GM12878 (cell line): ENCODE measurements around the gene ARX. TPM values are rescaled to one million over a fixed set of nuclear protein-coding genes. Genes with fewer than 3 reads are reported as not detected.

Experiments used
- ATAC-seq: fragments of 200-7000 bp; cut with Tn5 transposase; 3 replicates; pipeline ENCODE4 v1.9.1; 2020; ENCODE audit warnings: mild to moderate bottlenecking, moderate library complexity
- BruUV-seq: library from RNA; stranded (reverse); fragments of 400-500 nt; replicated peaks from 2 replicates; lab custom pipeline; 2021; lab: Mats Ljungman, UMichigan
- CTCF ChIA-PET: fragments of 300-600 bp; sonication (Branson Sonifier 250); formaldehyde crosslinking; extraction: SDS; loops from one replicate; lab custom pipeline; 2021; ENCODE audit warnings: inconsistent platforms; lab: Yijun Ruan, JAX
- POLR2A ChIA-PET: fragments of 350-600 bp; formaldehyde crosslinking; extraction: SDS; loops from one replicate; lab custom pipeline; 2021; ENCODE audit warnings: inconsistent platforms; lab: Charles Lee
- RAD21 ChIA-PET: fragments of 300-600 bp; sonication (Branson Sonifier 250); formaldehyde crosslinking; loops from one replicate; lab custom pipeline; 2023; ENCODE audit warnings: antibody characterized with exemption; ENCODE audit not compliant: unreplicated experiment; lab: Charles Lee
- SMC1A ChIA-PET: fragments of 300-600 bp; sonication (Branson Sonifier 250); formaldehyde crosslinking; loops from one replicate; lab custom pipeline; 2023; ENCODE audit not compliant: unreplicated experiment, uncharacterized antibody; lab: Charles Lee
- DNase-seq: peaks from one replicate; pipeline ENCODE4 v3.0.0-alpha.2; 2011; ENCODE audit warnings: low read depth, low spot score
- FAIRE-seq: peaks from 3 replicates; lab custom pipeline; 2011; peaks lifted over from hg19 to GRCh38; lab: Jason Lieb, UNC
- H2AFZ ChIP-seq: 2 replicates; pipeline ENCODE4 v1.6.0; 2011; ENCODE audit warnings: low read depth, low read length, control low read depth; ENCODE audit not compliant: control insufficient read depth
- H3K27ac ChIP-seq: 2 replicates; pipeline ENCODE4 v1.5.1; 2011; ENCODE audit warnings: control low read depth; ENCODE audit not compliant: control insufficient read depth, insufficient read depth
- H3K27me3 ChIP-seq, 2 experiments: replicated peaks in 1 of 2; 2 replicates each; pipeline versions ENCODE4 v1.6.0 to v1.6.1; 2011; ENCODE audit warnings: low read length in 1 of 2; ENCODE audit not compliant: control insufficient read depth in 2 of 2, insufficient read depth in 2 of 2
- H3K36me3 ChIP-seq, 2 experiments: 2 replicates each; pipeline ENCODE4 v1.5.1; 2011; ENCODE audit warnings: low read length in 1 of 2; ENCODE audit not compliant: control insufficient read depth in 2 of 2, insufficient read depth in 2 of 2
- H3K4me1 ChIP-seq: 2 replicates; pipeline ENCODE4 v1.6.1; 2011; ENCODE audit warnings: mild to moderate bottlenecking, low read length, moderate library complexity, mixed read lengths; ENCODE audit not compliant: control insufficient read depth, insufficient read depth
- H3K4me2 ChIP-seq: 2 replicates; pipeline ENCODE4 v1.6.0; 2011; ENCODE audit warnings: control low read depth; ENCODE audit not compliant: control insufficient read depth, insufficient read depth
- H3K4me3 ChIP-seq: fragments of 200-600 bp; sonication (generic); 2 replicates; pipeline ENCODE4 v1.5.1; 2016
- H3K79me2 ChIP-seq: 2 replicates; pipeline ENCODE4 v1.6.0; 2011; ENCODE audit warnings: low read length; ENCODE audit not compliant: control insufficient read depth, insufficient read depth
- H3K9ac ChIP-seq: 2 replicates; pipeline ENCODE4 v1.8.0; 2011; ENCODE audit warnings: low read length, control low read depth, mixed read lengths; ENCODE audit not compliant: control insufficient read depth, insufficient read depth
- H3K9me3 ChIP-seq: replicated peaks from 3 replicates; pipeline ENCODE4 v1.5.1; 2011; ENCODE audit warnings: mild to moderate bottlenecking, low read length; ENCODE audit not compliant: control insufficient read depth, insufficient read depth
- H4K20me1 ChIP-seq: 2 replicates; pipeline ENCODE4 v1.6.0; 2011; ENCODE audit not compliant: control insufficient read depth, insufficient read depth
- BRCA1 ChIP-seq: IDR thresholded peaks from 2 replicates; pipeline ENCODE4 v1.6.1; 2011; ENCODE audit warnings: low read depth, low read length, improper control_type of control experiment
- CBX3 ChIP-seq: fragments of 200-600 bp; sonication (generic); IDR thresholded peaks from 2 replicates; pipeline ENCODE4 v1.6.1; 2016; ENCODE audit warnings: low read depth, borderline replicate concordance
- CHD4 ChIP-seq: fragments of 200-600 bp; sonication (generic); IDR thresholded peaks from 2 replicates; pipeline ENCODE4 v1.6.1; 2016; ENCODE audit warnings: mild to moderate bottlenecking
- JUNB ChIP-seq: IDR thresholded peaks from 2 replicates; pipeline ENCODE4 v1.6.1; 2016; ENCODE audit warnings: antibody characterized with exemption, mild to moderate bottlenecking
- KDM1A ChIP-seq: fragments of 200-600 bp; sonication (generic); IDR thresholded peaks from 2 replicates; pipeline ENCODE4 v1.6.1; 2016; ENCODE audit warnings: borderline replicate concordance
- MTA3 ChIP-seq: IDR thresholded peaks from 2 replicates; pipeline ENCODE4 v1.6.1; 2012; ENCODE audit warnings: low read length, inconsistent platforms, borderline replicate concordance
- SKIL ChIP-seq: fragments of 450-650 bp; IDR thresholded peaks from 2 replicates; pipeline ENCODE4 v1.6.1; 2017; ENCODE audit warnings: mild to moderate bottlenecking, low read depth, inconsistent platforms; ENCODE audit not compliant: poor library complexity, severe bottlenecking
- STAT1 ChIP-seq: fragments of 450-650 bp; conservative IDR thresholded peaks from 2 replicates; pipeline ENCODE4 v1.6.1; 2014; ENCODE audit warnings: antibody characterized with exemption, mild to moderate bottlenecking
- ZNF217 ChIP-seq: fragments of 450-650 bp; IDR thresholded peaks from 2 replicates; pipeline ENCODE4 v1.6.1; 2017; ENCODE audit warnings: antibody characterized with exemption, mild to moderate bottlenecking
- WGBS: methylation state at CpG from one replicate; pipeline ENCODE4 v1.1.6; 2016; ENCODE audit warnings: low lambda C conversion rate; ENCODE audit not compliant: insufficient replicate concordance, insufficient coverage; ENCODE audit errors: missing lambda C conversion rate; 5-methylcytosine and 5-hydroxymethylcytosine counted together
- in situ Hi-C: fragments of 300-500 bp; cut with MboI; formaldehyde crosslinking; loops from 9 replicates; pipeline ENCODE4 v1.14.3; 2018; ENCODE audit warnings: mixed read lengths
- intact Hi-C: fragments of 100-400 bp; cut with micrococcal nuclease; formaldehyde crosslinking; loops from one replicate; pipeline ENCODE4 v1.14.2; 2022; ENCODE audit not compliant: unreplicated experiment
- polyA plus RNA-seq, 11 experiments: library from polyadenylated mRNA; depleted of rRNA in 4 of 11; unstranded in 6 of 11; stranded (reverse) in 5 of 11; fragments of >200 nt; fragmentation: Nextera tagmentation in 4 of 11; fragmentation: Illumina TruSeq in 1 of 11; extraction: Ambion mirVana in 4 of 11; extraction: Trizol in 1 of 11; gene quantifications; 1 replicate in 1 of 11; 2 replicates in 10 of 11; pipeline versions ENCODE4 v1.2.1 to v1.2.3, GENCODE V29; 2011 to 2016; ENCODE audit warnings: inconsistent platforms in 2 of 11, missing spikeins in 2 of 11, low read depth in 1 of 11
- total RNA-seq, 4 experiments: library from RNA; depleted of rRNA in 3 of 4; stranded (reverse); fragments of >200 nt in 3 of 4; fragmentation: Illumina TruSeq in 1 of 4; extraction: Trizol in 1 of 4; gene quantifications; 2 replicates each; pipeline versions ENCODE4 v1.2.1 to v1.2.3, GENCODE V29; 2013 to 2021

ARX gene
- total and polyA plus RNA-seq, 10 of the 15 experiments (the other 5 are each of a cell fraction or from before 2014, with no cell fraction given) = 0.03 TPM; not detected in 9

- Histone ChIP-seq H3K4me2 (no peak overlapping the region), H3K27me3 (no peaks in the 10 kb centered on the region), H3K9me3 (no peaks in the 10 kb centered on the region), H3K9ac (no peak overlapping the region), H4K20me1 (no peaks in the 10 kb centered on the region), H3K79me2 (no peaks in the 10 kb centered on the region), H3K4me3 (no peak overlapping the region), H2AFZ (no peak overlapping the region), H3K36me3 (no peaks in the 10 kb centered on the region), H3K4me1 (no peaks in the 10 kb centered on the region), H3K27ac (no peak overlapping the region)
- in situ Hi-C loops = no loop called here
- no TSS peak for BruUV-seq
- no peak for DNase-seq
- no peak for TF ChIP-seq CBX3
- TF ChIP-seq STAT1 = no peak
- no peak for TF ChIP-seq SKIL
- RAD21 ChIA-PET = no interaction called here
- POLR2A ChIA-PET = no interaction called here
- SMC1A ChIA-PET = interaction anchor here (1.0 kb wide), 1 partner anchor 9 kb away, joined by 3 read pairs; no protein-coding TSS in a partner anchor
- ATAC-seq = no peak
- no peak for FAIRE-seq
- intact Hi-C loops = no loop called here
- WGBS = 43% methylated on average over 8 of the region's 8 CpGs
- CTCF ChIA-PET = no interaction called here
These were observed 21.9 kb downstream of the ARX start for GRCh38 chrX:24993879-24994278.

GRCh38 chrX:24990535-24990934 lies 25.2 kb downstream of the ARX start:
- no peak overlapping the region for H3K4me3 ChIP-seq
- ATAC-seq (no peak), FAIRE-seq (no peak), DNase-seq (no peak)
- CTCF ChIA-PET = no interaction called here
- RAD21 ChIA-PET = no interaction called here
- no TSS peak for BruUV-seq
- no peak overlapping the region for H2AFZ ChIP-seq
- no peaks in the 10 kb centered on the region for H3K9me3 ChIP-seq
- H3K79me2 ChIP-seq = no peaks in the 10 kb centered on the region
- in situ Hi-C loops = no loop called here
- TF ChIP-seq KDM1A (no peak), BRCA1 (no peak), MTA3 (no peak), CHD4 (no peak), JUNB (no peak), ZNF217 (no peak)
- no peak overlapping the region for H3K9ac ChIP-seq
- 70% methylated on average over 8 of the region's 8 CpGs for WGBS
- no peak overlapping the region for H3K27ac ChIP-seq
- no peaks in the 10 kb centered on the region for H4K20me1 ChIP-seq
- SMC1A ChIA-PET = no interaction called here
- no peaks in the 10 kb centered on the region for H3K36me3 ChIP-seq
- POLR2A ChIA-PET = no interaction called here
- no peak overlapping the region for H3K4me2 ChIP-seq
- H3K27me3 ChIP-seq = no peaks in the 10 kb centered on the region
- H3K4me1 ChIP-seq = no peaks in the 10 kb centered on the region
- intact Hi-C loops = no loop called here
